ENCODE data around the gene LCN15.
A peak's percentile ranks its signal among the peaks of the same experiment; 100 is the strongest.

LCN15 gene

GRCh38 chr9:136747161-136748060 lies 16.9 kb downstream of the LCN15 start:
- Histone ChIP-seq H3K27me3 (replicated peaks; ENCODE audit: control insufficient read depth, insufficient read depth, low read length, poor library complexity, severe bottlenecking) (peaks cover 10% of the 10 kb centered on the region), H3K9me3 (ENCODE audit: control insufficient read depth, low read length) (no peaks in the 10 kb centered on the region), H3K4me1 (ENCODE audit: control insufficient read depth, insufficient read depth, low read length, poor library complexity, severe bottlenecking) (no peaks in the 10 kb centered on the region), H3K27ac (ENCODE audit: insufficient read depth, low read length, poor library complexity, severe bottlenecking) (no peak overlapping the region), H3K4me3 (ENCODE audit: insufficient read depth, low read depth, low read length, poor library complexity, severe bottlenecking) (no peak overlapping the region), H3K36me3 (ENCODE audit: control insufficient read depth, insufficient read depth, low read length) (no peaks in the 10 kb centered on the region)
- DNase-seq, result no peak

GRCh38 chr9:136746621-136747020 lies 17.7 kb downstream of the LCN15 start:
- no peaks in the 10 kb centered on the region for H3K36me3 ChIP-seq (ENCODE audit: control insufficient read depth, insufficient read depth, low read length)

GRCh38 chr9:136746155-136746490 lies 18.2 kb downstream of the LCN15 start:
- no peak overlapping the region for H3K27ac ChIP-seq (ENCODE audit: insufficient read depth, low read length, poor library complexity, severe bottlenecking)
- peaks cover 7% of the 10 kb centered on the region for H3K4me1 ChIP-seq (ENCODE audit: control insufficient read depth, insufficient read depth, low read length, poor library complexity, severe bottlenecking)
- no peaks in the 10 kb centered on the region for H3K36me3 ChIP-seq (ENCODE audit: control insufficient read depth, insufficient read depth, low read length)
- H3K27me3 ChIP-seq (replicated peaks; ENCODE audit: control insufficient read depth, insufficient read depth, low read length, poor library complexity, severe bottlenecking), result peaks cover 21% of the 10 kb centered on the region
- no peak for DNase-seq
- H3K9me3 ChIP-seq (ENCODE audit: control insufficient read depth, low read length), result no peaks in the 10 kb centered on the region
- no peak overlapping the region for H3K4me3 ChIP-seq (ENCODE audit: insufficient read depth, low read depth, low read length, poor library complexity, severe bottlenecking)

More at GRCh38 chr9:136746621-136747020, 17.7 kb downstream of the LCN15 start:
- Histone ChIP-seq H3K27me3 (replicated peaks; ENCODE audit: control insufficient read depth, insufficient read depth, low read length, poor library complexity, severe bottlenecking) (peaks cover 16% of the 10 kb centered on the region), H3K9me3 (ENCODE audit: control insufficient read depth, low read length) (no peaks in the 10 kb centered on the region), H3K4me1 (ENCODE audit: control insufficient read depth, insufficient read depth, low read length, poor library complexity, severe bottlenecking) (peaks cover 2% of the 10 kb centered on the region), H3K27ac (ENCODE audit: insufficient read depth, low read length, poor library complexity, severe bottlenecking) (no peak overlapping the region), H3K4me3 (ENCODE audit: insufficient read depth, low read depth, low read length, poor library complexity, severe bottlenecking) (no peak overlapping the region)
- no peak for DNase-seq

GRCh38 chr9:136745389-136746154 lies 18.7 kb downstream of the LCN15 start:
- Histone ChIP-seq H3K9me3 (ENCODE audit: control insufficient read depth, low read length) (no peaks in the 10 kb centered on the region), H3K4me3 (ENCODE audit: insufficient read depth, low read depth, low read length, poor library complexity, severe bottlenecking) (no peak overlapping the region), H3K27ac (ENCODE audit: insufficient read depth, low read length, poor library complexity, severe bottlenecking) (no peak overlapping the region), H3K4me1 (ENCODE audit: control insufficient read depth, insufficient read depth, low read length, poor library complexity, severe bottlenecking) (peaks cover 9% of the 10 kb centered on the region), H3K36me3 (ENCODE audit: control insufficient read depth, insufficient read depth, low read length) (no peaks in the 10 kb centered on the region), H3K27me3 (replicated peaks; ENCODE audit: control insufficient read depth, insufficient read depth, low read length, poor library complexity, severe bottlenecking) (peaks cover 21% of the 10 kb centered on the region)
- no peak for DNase-seq

GRCh38 chr9:136744773-136745172 lies 19.5 kb downstream of the LCN15 start:
- no peak overlapping the region for H3K27ac ChIP-seq (ENCODE audit: insufficient read depth, low read length, poor library complexity, severe bottlenecking)
- no peaks in the 10 kb centered on the region for H3K9me3 ChIP-seq (ENCODE audit: control insufficient read depth, low read length)
- DNase-seq, result no peak
- peaks cover 21% of the 10 kb centered on the region for H3K27me3 ChIP-seq (replicated peaks; ENCODE audit: control insufficient read depth, insufficient read depth, low read length, poor library complexity, severe bottlenecking)
- no peaks in the 10 kb centered on the region for H3K36me3 ChIP-seq (ENCODE audit: control insufficient read depth, insufficient read depth, low read length)
- H3K4me3 ChIP-seq (ENCODE audit: insufficient read depth, low read depth, low read length, poor library complexity, severe bottlenecking), result no peak overlapping the region
- H3K4me1 ChIP-seq (ENCODE audit: control insufficient read depth, insufficient read depth, low read length, poor library complexity, severe bottlenecking), result peaks cover 9% of the 10 kb centered on the region

- H3K27ac ChIP-seq (ENCODE audit: insufficient read depth, low read length, poor library complexity, severe bottlenecking), result no peak overlapping the region
- H3K4me3 ChIP-seq (ENCODE audit: insufficient read depth, low read depth, low read length, poor library complexity, severe bottlenecking), result no peak overlapping the region
- H3K27me3 ChIP-seq (replicated peaks; ENCODE audit: control insufficient read depth, insufficient read depth, low read length, poor library complexity, severe bottlenecking), result peaks cover 21% of the 10 kb centered on the region
- no peak for DNase-seq
- H3K36me3 ChIP-seq (ENCODE audit: control insufficient read depth, insufficient read depth, low read length), result no peaks in the 10 kb centered on the region
- H3K4me1 ChIP-seq (ENCODE audit: control insufficient read depth, insufficient read depth, low read length, poor library complexity, severe bottlenecking), result peaks cover 9% of the 10 kb centered on the region
- H3K9me3 ChIP-seq (ENCODE audit: control insufficient read depth, low read length), result no peaks in the 10 kb centered on the region
Observed at GRCh38 chr9:136743639-136744211, 20.6 kb downstream of the LCN15 start.

- Histone ChIP-seq H3K36me3 (ENCODE audit: control insufficient read depth, insufficient read depth, low read length) (no peaks in the 10 kb centered on the region), H3K27ac (ENCODE audit: insufficient read depth, low read length, poor library complexity, severe bottlenecking) (no peak within 1 kb of the TSS), H3K4me3 (ENCODE audit: insufficient read depth, low read depth, low read length, poor library complexity, severe bottlenecking) (peak within 1 kb of the TSS; percentile 37), H3K27me3 (replicated peaks; ENCODE audit: control insufficient read depth, insufficient read depth, low read length, poor library complexity, severe bottlenecking) (peaks cover 21% of the 10 kb centered on the region), H3K4me1 (ENCODE audit: control insufficient read depth, insufficient read depth, low read length, poor library complexity, severe bottlenecking) (peaks cover 9% of the 10 kb centered on the region), H3K9me3 (ENCODE audit: control insufficient read depth, low read length) (no peaks in the 10 kb centered on the region)
- DNase-seq, result no peak
Observed at GRCh38 chr9:136742591-136743391, 21.5 kb downstream of the LCN15 start, which contains the start of gene LCN10. Gene LCN10 (minus strand): TSS chr9:136742940. CDS start chr9:136742903, 37 bp downstream.

GRCh38 chr9:136741883-136742571 lies 22.3 kb downstream of the LCN15 start:
- no peak overlapping the region for H3K27ac ChIP-seq (ENCODE audit: insufficient read depth, low read length, poor library complexity, severe bottlenecking)
- H3K4me1 ChIP-seq (ENCODE audit: control insufficient read depth, insufficient read depth, low read length, poor library complexity, severe bottlenecking), result peaks cover 9% of the 10 kb centered on the region

More at GRCh38 chr9:136741883-136742571, 22.3 kb downstream of the LCN15 start:
- Histone ChIP-seq H3K36me3 (ENCODE audit: control insufficient read depth, insufficient read depth, low read length) (no peaks in the 10 kb centered on the region), H3K4me3 (ENCODE audit: insufficient read depth, low read depth, low read length, poor library complexity, severe bottlenecking) (peak overlapping the region; percentile 37), H3K27me3 (replicated peaks; ENCODE audit: control insufficient read depth, insufficient read depth, low read length, poor library complexity, severe bottlenecking) (peaks cover 21% of the 10 kb centered on the region), H3K9me3 (ENCODE audit: control insufficient read depth, low read length) (no peaks in the 10 kb centered on the region)
- DNase-seq, result no peak

Data from effector memory CD4-positive, alpha-beta T cell (primary cell).